ENCODE results near the gene RALGAPA2.

DNA sequence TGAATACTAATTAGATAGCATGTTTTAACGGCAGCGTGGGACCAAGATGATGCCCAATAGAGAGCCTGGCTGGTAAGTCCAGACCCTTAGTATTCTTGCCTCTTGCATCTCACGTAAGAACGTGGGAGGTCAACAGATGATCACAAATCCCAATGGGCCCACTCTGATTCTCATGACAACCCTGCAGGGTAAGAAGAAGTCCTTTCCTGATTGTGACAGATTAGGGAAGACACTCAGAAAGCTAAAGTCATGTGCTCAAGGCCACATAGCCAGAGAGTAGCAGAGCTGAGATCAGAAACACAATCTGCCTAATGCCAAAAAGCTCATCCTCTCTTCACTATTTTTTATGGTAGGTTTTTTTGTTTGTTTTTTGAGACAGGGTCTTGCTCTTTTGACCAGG lies 103.8 kb downstream of the RALGAPA2 start:
- TF ChIP-seq ZNF565 (CRISPR knock-in tag; conservative IDR thresholded peaks at IDR 0.05; ENCODE audit: low read depth) (no peak), ARNTL (CRISPR knock-in tag; IDR thresholded peaks at IDR 0.05; ENCODE audit: borderline replicate concordance, low read depth) (no peak), PPARA (CRISPR knock-in tag; IDR thresholded peaks at IDR 0.05; ENCODE audit: borderline replicate concordance) (no peak), OSR1 (CRISPR knock-in tag; IDR thresholded peaks at IDR 0.05) (no peak), POU6F1 (CRISPR knock-in tag; IDR thresholded peaks at IDR 0.05; ENCODE audit: borderline replicate concordance, low read depth) (no peak), ZFP30 (CRISPR knock-in tag; IDR thresholded peaks at IDR 0.05) (no peak)
- TF ChIP-seq, protein P1, sequence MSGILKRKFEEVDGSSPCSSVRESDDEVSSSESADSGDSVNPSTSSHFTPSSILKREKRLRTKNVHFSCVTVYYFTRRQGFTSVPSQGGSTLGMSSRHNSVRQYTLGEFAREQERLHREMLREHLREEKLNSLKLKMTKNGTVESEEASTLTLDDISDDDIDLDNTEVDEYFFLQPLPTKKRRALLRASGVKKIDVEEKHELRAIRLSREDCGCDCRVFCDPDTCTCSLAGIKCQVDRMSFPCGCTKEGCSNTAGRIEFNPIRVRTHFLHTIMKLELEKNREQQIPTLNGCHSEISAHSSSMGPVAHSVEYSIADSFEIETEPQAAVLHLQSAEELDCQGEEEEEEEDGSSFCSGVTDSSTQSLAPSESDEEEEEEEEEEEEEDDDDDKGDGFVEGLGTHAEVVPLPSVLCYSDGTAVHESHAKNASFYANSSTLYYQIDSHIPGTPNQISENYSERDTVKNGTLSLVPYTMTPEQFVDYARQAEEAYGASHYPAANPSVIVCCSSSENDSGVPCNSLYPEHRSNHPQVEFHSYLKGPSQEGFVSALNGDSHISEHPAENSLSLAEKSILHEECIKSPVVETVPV (CRISPR knock-in tag; IDR thresholded peaks at IDR 0.05), result no peak
- TF ChIP-seq, protein P2, sequence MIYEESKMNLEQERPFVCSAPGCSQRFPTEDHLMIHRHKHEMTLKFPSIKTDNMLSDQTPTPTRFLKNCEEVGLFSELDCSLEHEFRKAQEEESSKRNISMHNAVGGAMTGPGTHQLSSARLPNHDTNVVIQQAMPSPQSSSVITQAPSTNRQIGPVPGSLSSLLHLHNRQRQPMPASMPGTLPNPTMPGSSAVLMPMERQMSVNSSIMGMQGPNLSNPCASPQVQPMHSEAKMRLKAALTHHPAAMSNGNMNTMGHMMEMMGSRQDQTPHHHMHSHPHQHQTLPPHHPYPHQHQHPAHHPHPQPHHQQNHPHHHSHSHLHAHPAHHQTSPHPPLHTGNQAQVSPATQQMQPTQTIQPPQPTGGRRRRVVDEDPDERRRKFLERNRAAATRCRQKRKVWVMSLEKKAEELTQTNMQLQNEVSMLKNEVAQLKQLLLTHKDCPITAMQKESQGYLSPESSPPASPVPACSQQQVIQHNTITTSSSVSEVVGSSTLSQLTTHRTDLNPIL (CRISPR knock-in tag; IDR thresholded peaks at IDR 0.05; ENCODE audit: low read depth), result no peak
